GM21825 (cell line): ENCODE results near the gene PPP6R1.

Source experiments
- ATAC-seq: cut with Tn5 transposase; IDR thresholded peaks from one replicate; pipeline ENCODE4 v1.9.1; 2021; ENCODE audit warnings: mild to moderate bottlenecking, moderate library complexity; ENCODE audit not compliant: unreplicated experiment

Gene PPP6R1

GRCh38 chr19:55283548-55284377 is 24.9 kb upstream of the PPP6R1 start, which contains the start of gene BRSK1:
TSS of gene BRSK1 (plus strand) at chr19:55283997. CDS start at chr19:55284443, 446 bp downstream.
- ATAC-seq = no peak

GRCh38 chr19:55279770-55280643 is 21.2 kb upstream of the PPP6R1 start, which contains the start of gene HSPBP1:
TSS of gene HSPBP1 (minus strand) at chr19:55280110. CDS start at chr19:55279608, 502 bp downstream.
- ATAC-seq = peak; percentile 59

DNA sequence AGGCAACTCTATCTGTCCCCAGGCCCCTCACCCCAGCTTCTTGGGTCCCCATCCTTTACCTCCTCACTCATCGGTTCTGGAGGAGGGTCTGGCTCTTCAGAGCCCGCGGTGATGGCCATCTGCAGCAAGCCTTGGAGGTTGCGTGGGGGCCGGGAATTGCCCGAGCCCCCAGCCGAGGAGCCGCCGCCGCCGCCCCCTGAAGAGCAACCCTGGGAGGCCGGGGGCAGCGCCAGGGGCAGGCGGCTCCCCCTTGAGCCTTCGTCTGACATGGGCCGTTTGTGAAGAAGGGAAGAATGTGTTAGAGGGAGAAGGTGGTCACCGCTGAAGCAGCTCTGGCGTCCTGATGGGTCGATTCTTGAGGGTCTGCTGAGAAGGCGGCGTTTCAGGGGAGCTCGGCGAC is 20.5 kb upstream of the PPP6R1 start:
- no peak for ATAC-seq

DNA sequence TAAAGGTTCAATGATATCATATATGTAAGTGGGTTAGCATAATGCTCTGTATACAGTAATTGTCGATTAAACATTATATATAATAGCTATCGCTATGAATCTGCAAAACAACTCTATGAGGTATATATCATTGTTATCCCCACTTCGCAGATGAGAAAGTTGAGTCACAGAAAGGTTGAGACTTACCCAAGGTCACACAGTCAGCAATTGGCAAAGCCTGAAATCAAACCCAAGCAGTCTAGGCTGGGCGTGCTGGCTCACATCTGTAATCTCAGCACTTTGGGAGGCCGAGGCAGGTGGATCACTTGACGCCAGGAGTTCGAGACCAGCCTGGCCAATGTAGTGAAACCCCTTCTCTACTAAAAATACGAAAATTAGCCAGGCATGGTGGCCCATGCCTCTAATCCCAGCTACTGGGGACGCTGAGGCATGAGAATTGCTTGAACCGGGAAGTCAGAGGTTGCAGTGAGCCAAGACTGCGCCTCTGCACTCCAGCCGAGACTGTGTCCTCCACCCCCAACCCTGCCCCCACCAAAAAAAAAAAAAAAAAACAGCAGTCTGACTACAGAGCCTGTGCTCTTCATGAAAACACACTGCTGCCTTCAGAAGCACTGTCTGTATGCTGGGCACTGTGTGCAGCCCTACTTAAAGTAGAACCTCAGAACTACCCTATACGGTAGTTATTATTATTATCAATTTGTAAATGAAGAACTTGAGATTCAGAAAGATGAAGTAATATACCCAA is 19.7 kb upstream of the PPP6R1 start:
- ATAC-seq = no peak

GRCh38 chr19:55277494-55277893 is 18.7 kb upstream of the PPP6R1 start:
- no peak for ATAC-seq

DNA sequence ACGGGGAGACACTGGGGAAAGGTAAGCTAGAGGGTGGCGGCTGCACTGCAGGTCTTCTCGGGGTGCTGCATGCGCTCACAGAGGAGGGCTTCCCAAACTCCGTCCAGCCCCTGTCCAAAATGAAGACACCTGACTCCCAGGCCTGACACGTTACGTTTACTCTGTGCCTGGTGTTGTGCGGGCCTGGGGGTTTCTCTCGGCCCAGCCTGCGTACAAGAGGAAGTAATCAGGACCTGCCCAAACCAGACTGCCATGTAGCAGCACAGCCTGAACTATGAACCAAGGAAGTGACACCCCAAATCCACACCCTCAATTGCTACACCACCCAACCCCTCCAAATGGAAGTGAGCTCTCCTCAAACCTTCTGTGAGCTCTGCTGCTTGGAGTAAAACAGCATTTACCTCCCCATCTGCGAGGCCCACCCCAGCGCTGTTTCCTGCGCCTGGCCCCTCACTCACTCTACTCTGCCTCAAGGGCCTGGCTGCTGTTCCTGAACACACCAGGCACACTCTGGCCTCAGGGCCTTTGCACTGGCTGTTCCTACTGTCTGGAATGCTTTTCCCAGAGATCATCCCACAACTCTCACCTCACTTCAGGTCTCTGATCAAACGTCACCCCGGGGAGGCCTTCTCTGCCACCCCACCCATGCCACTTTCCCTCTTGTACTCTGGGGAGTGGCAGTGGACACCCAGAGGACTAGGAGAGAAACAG is 18.1 kb upstream of the PPP6R1 start:
- ATAC-seq = peak; percentile 7

GRCh38 chr19:55275851-55276719 is 17.3 kb upstream of the PPP6R1 start:
- peak; percentile 49 for ATAC-seq

- ATAC-seq = no peak
Measured at GRCh38 chr19:55273978-55274707, 15.3 kb upstream of the PPP6R1 start.

DNA sequence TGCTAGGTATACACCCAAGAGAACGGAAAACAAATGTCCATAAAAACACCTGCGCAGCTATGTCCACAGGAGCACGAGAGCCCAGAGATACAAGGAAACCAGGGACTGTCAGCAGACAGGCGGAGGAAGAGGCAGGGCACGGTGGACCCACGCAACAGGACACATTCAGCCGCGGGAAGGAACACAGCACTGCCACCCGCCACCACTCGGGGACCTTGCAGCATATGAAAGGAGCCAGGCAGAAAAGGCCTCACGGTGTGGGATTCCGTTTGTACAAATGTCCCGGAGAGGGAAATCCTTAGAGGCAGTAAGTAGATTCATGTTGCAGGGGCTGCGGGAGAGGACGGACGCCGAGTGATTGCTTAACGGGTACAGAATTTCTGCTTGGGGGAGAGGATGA is 13.3 kb upstream of the PPP6R1 start:
- no peak for ATAC-seq

DNA sequence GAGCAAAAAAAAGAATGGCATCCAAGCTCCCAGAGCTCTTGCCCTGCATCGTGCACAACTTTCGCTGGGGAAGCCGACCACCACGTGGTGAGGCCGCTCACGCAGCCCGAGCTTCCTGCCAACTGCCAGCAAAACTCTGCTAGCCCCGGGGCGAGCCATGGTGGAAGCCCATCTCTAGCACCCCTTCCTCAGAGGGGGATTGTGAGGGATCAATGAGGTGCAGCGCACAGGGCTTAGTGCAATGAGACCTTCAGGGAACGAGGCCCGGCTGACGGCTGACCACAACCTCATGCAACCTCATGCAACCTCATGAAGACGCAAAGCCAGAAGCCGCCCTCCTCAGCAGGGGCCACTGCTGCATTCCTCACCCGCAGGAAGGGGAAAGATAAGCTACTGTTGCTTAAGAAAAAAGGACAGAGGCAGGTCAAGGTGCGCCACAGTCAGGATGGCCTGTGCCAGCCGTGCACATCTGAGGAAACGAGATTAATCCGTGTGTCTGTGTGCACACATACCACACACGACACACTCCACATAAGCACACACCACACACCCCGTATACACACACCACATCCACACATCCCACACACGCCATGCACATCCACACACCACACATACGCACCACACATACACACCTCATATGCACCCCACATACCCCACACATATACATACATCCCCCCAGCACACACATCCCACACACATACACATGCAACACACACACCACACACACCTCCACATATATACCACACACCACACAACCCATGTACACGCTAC is 11.5 kb upstream of the PPP6R1 start:
- ATAC-seq = no peak

DNA sequence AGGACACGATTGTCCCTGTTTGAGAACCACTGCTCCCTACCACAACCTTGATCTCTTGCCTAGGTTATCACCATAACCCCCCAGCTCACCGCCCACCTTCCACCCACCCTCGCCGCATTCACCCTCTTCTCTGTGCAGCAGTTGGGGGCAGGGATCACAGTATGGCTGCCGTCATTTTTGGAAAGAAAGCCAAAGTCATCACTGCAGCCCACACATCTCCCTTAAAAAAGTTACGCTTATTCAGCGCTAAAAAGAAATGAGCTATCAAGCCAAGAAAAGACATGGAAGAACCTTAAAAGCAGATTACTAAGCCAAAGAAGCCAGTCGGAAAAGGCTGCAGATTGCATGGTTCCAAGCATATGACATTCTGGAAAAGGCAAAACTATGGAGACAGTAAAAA is 10.5 kb upstream of the PPP6R1 start:
- no peak for ATAC-seq

- no peak for ATAC-seq
Measured at GRCh38 chr19:55266840-55267239, 8.0 kb upstream of the PPP6R1 start.

DNA sequence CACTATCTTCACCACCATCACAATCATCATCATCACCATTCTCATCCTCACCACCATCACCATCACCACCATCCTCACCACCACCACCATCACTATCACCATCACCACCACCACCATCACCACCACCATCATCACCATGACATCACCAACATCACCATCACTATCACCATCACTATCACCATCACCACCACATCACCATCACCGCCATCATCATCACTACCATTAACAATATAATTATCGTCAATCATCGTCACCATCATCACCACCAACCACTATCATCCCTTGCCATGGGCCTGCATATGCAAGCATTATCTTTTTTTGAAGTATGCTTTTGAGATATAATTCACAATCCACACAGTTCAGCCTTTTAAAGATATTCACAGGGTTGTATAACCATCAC is 7.6 kb upstream of the PPP6R1 start:
- ATAC-seq = no peak

GRCh38 chr19:55265723-55266386 is 7.0 kb upstream of the PPP6R1 start:
- ATAC-seq = no peak

- no peak for ATAC-seq
Measured at GRCh38 chr19:55265173-55265572, 6.4 kb upstream of the PPP6R1 start.

DNA sequence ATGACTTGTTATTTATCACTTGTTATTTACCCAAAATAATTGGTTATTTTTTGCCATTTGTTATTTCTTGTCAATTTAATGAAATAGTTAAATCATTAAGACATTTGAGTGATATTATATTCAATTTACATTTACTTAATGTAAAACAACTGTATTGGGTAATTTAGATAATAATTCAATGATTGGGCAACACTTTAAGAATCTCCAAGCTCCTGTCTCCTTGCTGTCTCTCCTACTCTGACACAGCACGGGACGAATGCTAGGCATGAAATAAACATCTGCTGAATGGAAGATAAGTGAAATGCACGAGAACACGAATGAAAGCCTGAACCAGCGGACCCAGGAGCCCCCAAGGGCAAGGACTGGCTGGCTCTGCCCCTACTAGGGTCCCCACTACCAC is 5.7 kb upstream of the PPP6R1 start:
- ATAC-seq = no peak

DNA sequence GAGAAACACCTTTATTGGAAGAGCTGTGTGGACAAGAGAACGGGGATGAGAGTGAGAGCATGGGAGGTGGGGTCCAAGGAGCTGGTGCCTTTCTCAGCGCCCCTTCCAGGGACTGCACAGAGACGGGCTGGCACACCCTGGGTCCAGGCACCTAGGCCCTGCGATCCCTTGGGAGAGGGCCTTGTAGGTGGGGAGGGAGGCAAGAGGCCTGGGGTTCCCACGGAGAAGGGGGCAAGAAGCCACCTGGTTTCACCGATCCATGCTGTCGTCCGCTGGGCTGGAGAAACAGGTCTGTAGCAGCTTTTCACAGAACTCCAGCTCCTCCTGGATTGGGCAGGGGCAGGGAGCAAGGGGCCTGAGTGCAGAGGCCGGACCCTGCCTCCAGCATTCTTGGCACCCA is 3.5 kb upstream of the PPP6R1 start:
- ATAC-seq = no peak
